Measurements from ENCODE around the gene ZNF217.
"Not testable (repeated sequence)": the region's sequence is repeated elsewhere in the genome, so short reads cannot be mapped to it uniquely, and the experiment has no call there.

ZNF217 gene

DNA sequence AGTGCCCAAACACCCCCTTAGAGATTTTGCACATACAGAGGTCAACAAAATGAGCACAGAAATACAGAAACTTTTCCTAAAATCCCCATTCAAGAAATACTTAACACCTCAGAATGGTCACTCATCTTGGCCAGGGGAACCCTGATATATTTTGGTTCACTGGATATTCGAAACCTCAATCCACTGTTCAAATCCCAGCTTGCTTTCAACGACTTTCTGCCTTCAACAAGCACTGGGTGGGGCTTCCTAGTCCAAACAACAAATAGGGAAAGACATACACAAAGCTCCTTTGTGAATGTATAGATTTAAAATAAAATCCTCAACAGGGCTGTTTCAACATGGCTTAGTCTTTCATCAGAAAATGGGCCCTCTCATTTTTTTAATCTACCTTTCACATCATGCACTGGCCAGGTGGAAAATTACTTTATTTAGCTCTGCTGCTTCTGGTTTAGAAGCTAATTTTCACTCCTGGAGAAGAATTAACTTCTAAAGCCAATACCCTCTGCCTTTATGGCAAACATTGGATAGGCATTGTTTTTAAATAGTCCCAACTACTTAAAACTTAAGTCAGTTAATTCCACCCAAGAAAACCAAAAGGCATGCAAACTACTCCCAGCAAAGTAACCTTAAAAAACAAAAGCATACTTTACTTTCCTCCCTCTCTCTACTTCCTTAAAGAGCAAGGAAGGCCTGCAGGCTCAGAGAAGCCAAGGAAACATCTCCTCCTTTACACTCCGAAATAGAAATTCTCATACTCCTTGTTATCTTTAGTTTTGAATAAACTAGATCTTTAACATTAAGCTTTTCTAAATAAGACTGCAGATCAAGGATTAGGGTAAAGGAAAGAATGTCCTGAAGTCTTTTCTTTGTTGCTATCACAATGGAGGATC lies 9.7 kb downstream of the ZNF217 start:
- not testable (repeated sequence) for H3K27ac ChIP-seq

DNA sequence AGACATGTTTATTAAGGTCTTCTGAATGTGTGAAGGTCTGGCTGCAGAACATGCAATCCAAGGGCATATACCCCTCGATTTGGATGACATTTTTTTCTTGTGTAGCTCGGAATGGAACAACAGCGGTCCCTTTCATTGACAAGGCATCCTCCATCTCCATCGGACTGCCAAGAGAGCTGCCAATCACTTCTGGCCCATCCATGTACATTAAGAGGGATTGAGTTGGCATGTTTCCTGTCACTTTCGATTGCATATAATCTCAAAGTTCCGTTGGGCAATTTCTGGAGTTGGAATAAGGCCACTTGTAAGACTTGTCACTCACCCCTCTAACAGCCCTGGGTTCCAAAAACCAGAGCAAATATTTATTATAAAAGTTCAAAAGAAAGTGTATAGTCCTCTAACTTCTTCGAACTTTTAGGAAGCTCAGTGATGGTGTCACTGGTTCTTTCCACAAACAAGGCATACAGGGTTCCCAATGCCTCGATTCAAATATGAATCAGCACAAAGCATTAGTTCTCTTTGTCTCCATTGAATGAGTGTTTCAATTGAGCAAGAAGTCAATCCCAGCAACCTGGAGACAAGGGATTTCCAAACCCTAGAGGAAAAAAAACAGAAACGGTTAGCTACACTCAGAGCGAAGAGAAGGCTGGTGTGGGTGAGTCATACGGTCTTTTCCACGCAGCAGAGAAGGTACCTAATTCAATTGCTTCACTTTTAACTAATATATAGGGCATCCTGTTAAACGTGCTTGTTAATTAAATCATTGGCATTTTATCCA lies 10.9 kb downstream of the ZNF217 start:
- TF ChIP-seq ZFX (IDR thresholded peaks at IDR 0.05): no peak
- TF ChIP-seq, protein P1, sequence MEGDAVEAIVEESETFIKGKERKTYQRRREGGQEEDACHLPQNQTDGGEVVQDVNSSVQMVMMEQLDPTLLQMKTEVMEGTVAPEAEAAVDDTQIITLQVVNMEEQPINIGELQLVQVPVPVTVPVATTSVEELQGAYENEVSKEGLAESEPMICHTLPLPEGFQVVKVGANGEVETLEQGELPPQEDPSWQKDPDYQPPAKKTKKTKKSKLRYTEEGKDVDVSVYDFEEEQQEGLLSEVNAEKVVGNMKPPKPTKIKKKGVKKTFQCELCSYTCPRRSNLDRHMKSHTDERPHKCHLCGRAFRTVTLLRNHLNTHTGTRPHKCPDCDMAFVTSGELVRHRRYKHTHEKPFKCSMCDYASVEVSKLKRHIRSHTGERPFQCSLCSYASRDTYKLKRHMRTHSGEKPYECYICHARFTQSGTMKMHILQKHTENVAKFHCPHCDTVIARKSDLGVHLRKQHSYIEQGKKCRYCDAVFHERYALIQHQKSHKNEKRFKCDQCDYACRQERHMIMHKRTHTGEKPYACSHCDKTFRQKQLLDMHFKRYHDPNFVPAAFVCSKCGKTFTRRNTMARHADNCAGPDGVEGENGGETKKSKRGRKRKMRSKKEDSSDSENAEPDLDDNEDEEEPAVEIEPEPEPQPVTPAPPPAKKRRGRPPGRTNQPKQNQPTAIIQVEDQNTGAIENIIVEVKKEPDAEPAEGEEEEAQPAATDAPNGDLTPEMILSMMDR (conservative IDR thresholded peaks at IDR 0.05): no peak
- peak overlapping the region; percentile 77 for H3K27ac ChIP-seq

DNA sequence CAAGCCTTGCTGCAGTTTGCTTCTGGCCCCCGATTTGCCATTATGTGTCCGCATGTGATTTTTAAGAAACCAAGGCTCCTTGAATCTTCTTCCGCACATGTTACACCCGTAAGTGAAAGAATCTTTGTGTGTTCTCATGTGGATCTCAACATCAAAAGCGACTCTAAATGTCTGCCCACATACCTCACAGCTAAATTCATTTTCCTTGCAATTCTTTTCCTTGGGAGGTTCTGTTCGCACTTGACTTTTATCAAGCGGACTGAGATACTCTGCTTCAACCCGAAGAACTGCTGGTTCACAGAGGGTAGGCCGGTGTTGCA lies 11.4 kb downstream of the ZNF217 start:
- peak overlapping the region; percentile 77 for H3K27ac ChIP-seq
- TF ChIP-seq ZFX (IDR thresholded peaks at IDR 0.05): no peak
- TF ChIP-seq, protein P1 (conservative IDR thresholded peaks at IDR 0.05): no peak

DNA sequence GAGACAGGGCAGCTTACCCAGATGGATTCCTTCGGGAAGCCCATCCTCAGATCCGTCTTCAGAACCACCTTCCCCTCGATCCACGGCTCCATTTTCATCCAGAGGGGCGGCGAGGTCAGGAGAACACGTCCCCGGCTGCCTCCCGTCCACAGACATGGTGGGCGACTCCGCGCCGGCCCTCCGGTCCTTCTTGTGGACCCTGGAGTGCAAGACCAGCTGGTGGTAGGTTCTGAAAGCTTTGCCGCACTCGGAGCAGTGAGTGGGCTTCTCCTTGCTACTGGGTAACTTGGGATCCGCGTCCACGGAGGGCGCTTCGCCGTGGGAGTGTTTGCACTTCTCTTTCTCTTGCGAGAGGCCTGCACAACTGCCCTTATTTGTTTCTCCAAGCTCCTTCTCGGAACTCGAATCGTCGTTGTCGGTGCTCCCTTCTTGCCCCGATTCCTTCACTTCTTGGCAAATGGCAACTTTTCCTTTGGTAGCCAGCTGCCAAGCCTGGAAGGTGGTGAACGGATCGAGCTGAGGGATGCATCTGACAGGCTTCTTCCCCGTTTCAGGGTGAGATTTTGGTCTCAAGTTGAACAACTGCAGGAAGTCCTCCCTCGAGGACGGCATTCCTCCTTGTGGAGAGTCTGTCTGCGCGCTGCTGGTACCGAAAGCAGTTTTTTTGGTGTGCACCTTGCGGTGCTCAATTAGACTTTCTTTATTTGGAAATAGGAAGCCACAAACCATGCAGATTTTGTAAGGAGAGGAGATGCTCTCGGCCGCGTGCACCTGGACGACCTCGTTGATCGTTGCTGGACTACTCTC lies 12.0 kb downstream of the ZNF217 start:
- peak overlapping the region; percentile 77 for H3K27ac ChIP-seq
- TF ChIP-seq, protein P1 (conservative IDR thresholded peaks at IDR 0.05): no peak
- no peak for TF ChIP-seq ZFX (IDR thresholded peaks at IDR 0.05)

DNA sequence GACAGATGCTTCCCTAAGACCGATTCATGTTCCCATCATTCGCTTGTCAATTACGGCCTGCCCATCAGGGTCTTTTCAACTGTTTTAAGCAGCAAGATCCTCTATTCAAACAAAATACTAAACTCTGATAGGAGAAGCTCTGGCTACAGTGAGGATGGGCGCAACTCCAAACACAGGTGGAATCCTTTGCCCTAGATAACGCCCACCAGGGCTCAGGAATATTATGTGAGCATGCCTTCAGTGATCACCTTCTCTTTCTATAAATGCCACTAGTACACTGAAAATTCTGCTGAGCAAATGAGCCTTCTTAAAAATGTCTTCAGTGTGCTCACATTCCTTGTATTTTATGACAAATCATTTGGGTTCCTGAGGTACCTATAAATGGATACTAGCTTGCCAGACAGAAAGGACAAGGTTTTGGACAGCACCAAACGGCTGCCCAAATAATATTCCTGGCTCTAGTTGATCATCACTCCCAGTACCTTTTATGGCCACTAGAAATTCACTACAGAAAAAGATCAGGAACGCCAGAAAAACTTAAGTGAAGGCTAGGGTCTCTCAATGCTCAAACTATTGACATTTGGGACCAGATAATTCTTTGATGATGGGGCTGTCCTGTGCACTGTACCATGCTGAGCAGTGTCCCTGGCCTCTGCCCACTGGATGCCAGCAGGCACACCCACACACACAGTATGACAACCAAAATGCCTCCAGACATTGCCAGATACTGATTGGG lies 13.1 kb downstream of the ZNF217 start:
- H3K27ac ChIP-seq: peak overlapping the region; percentile 77
- no peak for TF ChIP-seq ZFX (IDR thresholded peaks at IDR 0.05)
- TF ChIP-seq, protein P1 (conservative IDR thresholded peaks at IDR 0.05): no peak; the same call in 1 of the 2 replicates

DNA sequence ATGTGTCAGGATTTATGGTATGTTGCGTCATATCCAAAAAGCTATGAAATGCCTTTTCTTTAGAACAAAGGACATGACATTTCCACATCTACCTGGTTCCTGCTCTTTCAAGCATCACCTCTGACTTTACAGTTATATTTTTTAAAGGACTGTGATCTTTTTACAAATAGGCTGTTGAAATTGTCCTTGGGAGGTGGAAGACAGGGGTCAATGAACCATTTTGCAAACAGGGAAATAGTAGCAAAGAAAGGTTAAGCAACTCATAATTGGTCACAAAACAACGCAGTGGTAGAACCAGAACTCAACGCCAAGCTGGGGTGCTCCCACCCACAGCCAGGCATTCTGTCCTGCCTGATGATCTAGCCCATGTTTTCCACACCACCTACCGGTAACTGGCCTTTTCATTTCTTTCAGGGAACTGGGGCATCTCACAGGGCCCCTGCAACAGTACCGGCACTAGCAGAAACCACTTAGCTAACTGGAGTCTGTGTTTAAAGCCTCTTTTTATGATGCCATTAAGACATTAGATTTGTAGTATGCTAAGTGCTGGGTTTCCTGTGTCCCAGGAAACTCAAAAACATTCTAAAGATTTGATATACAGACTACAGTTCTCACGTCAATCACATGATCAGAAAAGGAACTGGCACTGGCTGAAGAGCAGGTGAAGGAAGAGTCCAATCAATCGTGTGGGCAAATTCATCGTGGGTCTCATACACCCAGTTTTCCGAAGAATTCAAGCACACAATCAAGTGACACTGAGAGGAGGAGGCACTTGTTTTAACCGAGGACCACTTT lies 13.9 kb downstream of the ZNF217 start:
- peak overlapping the region; percentile 77 for H3K27ac ChIP-seq
- no peak for TF ChIP-seq ZFX (IDR thresholded peaks at IDR 0.05)
- TF ChIP-seq, protein P1 (conservative IDR thresholded peaks at IDR 0.05): no peak

Measured in C4-2B (cell line).